NT2/D1 (cell line): ENCODE data around the gene ONECUT3.

ENCODE experiments used
- SUZ12 ChIP-seq: IDR thresholded peaks from 2 replicates; pipeline ENCODE4 v1.6.1; 2011; ENCODE audit not compliant: insufficient read length, insufficient read depth; ENCODE audit errors: extremely low read depth
- YY1 ChIP-seq: IDR thresholded peaks from 2 replicates; pipeline ENCODE4 v1.6.1; 2011; ENCODE audit not compliant: insufficient read length, insufficient read depth
- ZNF274 ChIP-seq: IDR thresholded peaks from 2 replicates; pipeline ENCODE4 v1.6.1; 2011; ENCODE audit warnings: mild to moderate bottlenecking, low read depth, low read length

DNA sequence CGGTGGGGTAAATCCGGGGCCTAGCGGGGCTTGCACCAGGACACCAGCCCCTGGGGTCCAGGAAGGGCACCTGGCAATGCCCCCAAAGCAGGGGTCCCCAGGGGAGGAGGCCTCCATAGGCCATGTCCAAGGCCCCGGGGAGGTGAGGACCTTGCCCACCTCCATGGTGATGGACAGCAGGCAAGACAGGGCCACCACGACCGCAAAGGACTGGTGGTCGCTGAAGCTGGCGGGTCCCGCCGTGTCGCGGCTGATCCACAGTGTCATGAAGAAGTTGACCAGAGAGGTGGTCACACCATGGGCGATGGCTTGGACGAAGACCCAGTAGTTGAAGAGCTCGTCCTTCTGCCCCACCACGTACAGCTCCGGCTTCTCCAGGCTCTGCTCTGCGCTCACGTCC lies 32.0 kb downstream of the ONECUT3 start:
- no peak for TF ChIP-seq YY1
- no peak for TF ChIP-seq ZNF274
- TF ChIP-seq SUZ12, result no peak
